Left ventricle myocardium inferior (tissue), 1 donor: ENCODE data around the gene ESD. TPM values are rescaled to one million over a fixed set of nuclear protein-coding genes. Genes with fewer than 3 reads are reported as not detected.
"Not testable (repeated sequence)": the region's sequence is repeated elsewhere in the genome, so short reads cannot be mapped to it uniquely, and the experiment has no call there.

Experiments
- DNase-seq: peaks from one replicate; pipeline ENCODE4 v3.0.0-alpha.2; 2020
- H3K27ac ChIP-seq: fragments of 200-600 bp; replicated peaks from 2 replicates; pipeline ENCODE4 v1.8.0; 2021
- H3K27me3 ChIP-seq: fragments of 200-600 bp; 2 replicates; pipeline ENCODE4 v1.8.0; 2021; ENCODE audit warnings: low read depth
- H3K36me3 ChIP-seq: fragments of 200-600 bp; 2 replicates; pipeline ENCODE4 v1.8.0; 2021
- H3K4me1 ChIP-seq: fragments of 200-600 bp; 2 replicates; pipeline ENCODE4 v1.8.0; 2021
- H3K4me3 ChIP-seq: fragments of 200-600 bp; 2 replicates; pipeline ENCODE4 v1.8.0; 2021; ENCODE audit warnings: mild to moderate bottlenecking, moderate library complexity
- H3K9me3 ChIP-seq: fragments of 200-600 bp; replicated peaks from 2 replicates; pipeline ENCODE4 v1.8.0; 2021
- intact Hi-C: fragments of 100-400 bp; cut with micrococcal nuclease; formaldehyde crosslinking; loops from one replicate; pipeline ENCODE4 v1.11.0; 2022
- total RNA-seq: library from RNA; stranded (reverse); fragmentation: NEBNext Ultra II Directional; extraction: Animal tissue kit (Norgen Biotek cat#: 25700); gene quantifications from one replicate; pipeline ENCODE4 v1.2.1, GENCODE V29; 2021
- TF ChIP-seq, protein P1 (sequence below): fragments of 200-600 bp; IDR thresholded peaks from 2 replicates; pipeline ENCODE4 v1.8.0; 2021; ENCODE audit warnings: antibody characterized with exemption, mild to moderate bottlenecking, borderline replicate concordance
- donor health status: DM: no; HTN: yes; CAD: no; lungs with severe emphysema.

Gene ESD
- total RNA-seq, 1 donor from 2014 or later = 98.5 TPM

DNA sequence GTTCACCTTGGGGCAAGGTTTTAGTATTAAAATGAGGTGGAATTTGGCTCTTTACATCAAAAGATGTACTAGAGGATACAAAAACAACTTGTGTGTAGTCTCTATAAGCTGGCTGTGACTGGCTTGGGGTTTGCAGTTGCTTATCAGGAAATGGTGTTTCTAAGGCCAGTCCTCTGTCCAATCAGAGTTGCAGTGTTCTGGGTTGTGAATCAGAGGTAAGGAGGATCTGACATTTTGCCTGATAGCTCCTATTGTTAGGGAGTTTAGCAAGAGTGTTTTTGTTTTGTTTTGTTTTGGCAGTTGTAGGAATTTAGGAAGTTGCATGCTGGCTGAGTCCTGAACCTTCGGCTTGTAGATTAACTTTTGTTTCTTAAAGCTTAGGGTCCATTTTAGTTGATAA lies 20.1 kb upstream of the ESD start:
- no peak overlapping the region for H3K27ac ChIP-seq
- H3K4me3 ChIP-seq = no peak overlapping the region
- intact Hi-C loops = no loop called here
- DNase-seq = no peak
- TF ChIP-seq, protein P1, sequence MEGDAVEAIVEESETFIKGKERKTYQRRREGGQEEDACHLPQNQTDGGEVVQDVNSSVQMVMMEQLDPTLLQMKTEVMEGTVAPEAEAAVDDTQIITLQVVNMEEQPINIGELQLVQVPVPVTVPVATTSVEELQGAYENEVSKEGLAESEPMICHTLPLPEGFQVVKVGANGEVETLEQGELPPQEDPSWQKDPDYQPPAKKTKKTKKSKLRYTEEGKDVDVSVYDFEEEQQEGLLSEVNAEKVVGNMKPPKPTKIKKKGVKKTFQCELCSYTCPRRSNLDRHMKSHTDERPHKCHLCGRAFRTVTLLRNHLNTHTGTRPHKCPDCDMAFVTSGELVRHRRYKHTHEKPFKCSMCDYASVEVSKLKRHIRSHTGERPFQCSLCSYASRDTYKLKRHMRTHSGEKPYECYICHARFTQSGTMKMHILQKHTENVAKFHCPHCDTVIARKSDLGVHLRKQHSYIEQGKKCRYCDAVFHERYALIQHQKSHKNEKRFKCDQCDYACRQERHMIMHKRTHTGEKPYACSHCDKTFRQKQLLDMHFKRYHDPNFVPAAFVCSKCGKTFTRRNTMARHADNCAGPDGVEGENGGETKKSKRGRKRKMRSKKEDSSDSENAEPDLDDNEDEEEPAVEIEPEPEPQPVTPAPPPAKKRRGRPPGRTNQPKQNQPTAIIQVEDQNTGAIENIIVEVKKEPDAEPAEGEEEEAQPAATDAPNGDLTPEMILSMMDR = no peak
- H3K27me3 ChIP-seq = no peaks in the 10 kb centered on the region
- H3K4me1 ChIP-seq = peaks cover 4% of the 10 kb centered on the region
- peaks cover 10% of the 10 kb centered on the region for H3K9me3 ChIP-seq
- H3K36me3 ChIP-seq = no peaks in the 10 kb centered on the region

DNA sequence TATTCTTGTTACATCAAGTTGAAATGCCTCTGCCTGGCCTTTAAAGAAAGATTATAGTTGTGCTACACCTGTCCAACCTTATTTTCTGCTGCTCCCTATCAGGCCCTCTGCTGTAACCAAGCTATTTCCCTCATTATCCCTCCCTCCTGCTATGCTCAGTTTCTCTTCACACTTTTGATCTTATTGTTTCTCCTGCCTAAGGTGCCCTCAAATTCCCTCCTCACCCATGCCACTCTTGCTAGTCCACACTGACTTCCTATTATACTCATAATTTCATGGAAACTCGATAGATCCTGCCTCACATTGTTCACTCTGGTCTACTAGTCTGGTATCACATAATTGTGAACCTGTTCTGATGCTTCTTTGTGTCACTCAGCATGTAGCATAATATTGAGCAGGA lies 19.4 kb upstream of the ESD start:
- Histone ChIP-seq H3K4me3 (no peak overlapping the region), H3K4me1 (peaks cover 4% of the 10 kb centered on the region), H3K27ac (no peak overlapping the region), H3K27me3 (no peaks in the 10 kb centered on the region), H3K9me3 (peaks cover 18% of the 10 kb centered on the region), H3K36me3 (no peaks in the 10 kb centered on the region)
- no peak for DNase-seq
- intact Hi-C loops = no loop called here
- TF ChIP-seq, protein P1 = no peak

DNA sequence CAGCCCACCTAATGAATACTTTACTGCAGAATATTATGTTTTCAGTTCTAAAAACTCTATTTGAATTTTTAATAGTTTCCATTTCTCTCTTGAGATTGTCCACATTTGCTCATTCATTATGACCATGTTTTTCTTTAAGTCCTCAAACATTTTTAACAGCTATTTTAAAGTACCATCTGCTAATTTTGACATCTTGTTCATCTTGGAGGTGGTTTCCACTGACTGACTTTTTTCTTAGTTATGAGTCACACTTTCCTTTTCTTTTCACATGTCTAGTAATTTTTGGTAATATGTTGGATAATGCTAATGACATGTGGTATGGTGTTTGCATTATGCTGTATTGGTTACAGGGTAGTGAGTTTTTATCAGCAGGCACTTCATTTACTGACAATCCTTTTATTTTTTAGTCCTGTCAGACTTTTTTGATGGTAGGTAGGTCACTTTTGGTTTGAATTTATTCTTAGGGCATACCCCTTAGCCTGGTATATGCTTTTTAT lies 15.4 kb upstream of the ESD start:
- intact Hi-C loops = no loop called here
- TF ChIP-seq, protein P1 = no peak

DNA sequence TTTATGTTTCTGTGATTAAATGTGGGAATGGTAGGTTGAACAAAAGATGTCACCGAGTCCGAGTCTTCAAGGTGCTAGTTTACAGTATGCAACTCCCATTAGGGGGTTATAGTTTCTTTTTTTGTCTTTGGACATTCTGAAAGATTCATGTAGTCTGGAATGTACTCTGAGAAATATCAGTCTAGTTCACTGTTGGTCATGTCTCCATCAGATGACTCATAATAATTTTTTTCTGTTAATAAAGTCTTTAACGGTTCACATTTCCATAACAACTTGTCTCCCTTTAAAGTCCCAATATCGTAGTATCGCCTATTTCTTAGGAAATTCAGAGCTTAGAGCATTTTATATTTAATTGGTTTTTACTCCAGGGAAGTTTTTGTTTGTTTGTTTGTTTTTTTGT lies 13.5 kb upstream of the ESD start:
- TF ChIP-seq, protein P1 = no peak
- Histone ChIP-seq H3K27me3 (peaks cover 9% of the 10 kb centered on the region), H3K4me3 (no peak overlapping the region), H3K9me3 (peaks cover 22% of the 10 kb centered on the region), H3K4me1 (no peaks in the 10 kb centered on the region), H3K27ac (no peak overlapping the region), H3K36me3 (no peaks in the 10 kb centered on the region)
- no peak for DNase-seq
- intact Hi-C loops = no loop called here

More for the DNA sequence above, 15.4 kb upstream of the ESD start:
- no peak for DNase-seq
- no peaks in the 10 kb centered on the region for H3K36me3 ChIP-seq
- H3K4me3 ChIP-seq = no peak overlapping the region
- H3K4me1 ChIP-seq = peaks cover 4% of the 10 kb centered on the region
- no peak overlapping the region for H3K27ac ChIP-seq
- H3K9me3 ChIP-seq = peaks cover 22% of the 10 kb centered on the region
- H3K27me3 ChIP-seq = peaks cover 9% of the 10 kb centered on the region

DNA sequence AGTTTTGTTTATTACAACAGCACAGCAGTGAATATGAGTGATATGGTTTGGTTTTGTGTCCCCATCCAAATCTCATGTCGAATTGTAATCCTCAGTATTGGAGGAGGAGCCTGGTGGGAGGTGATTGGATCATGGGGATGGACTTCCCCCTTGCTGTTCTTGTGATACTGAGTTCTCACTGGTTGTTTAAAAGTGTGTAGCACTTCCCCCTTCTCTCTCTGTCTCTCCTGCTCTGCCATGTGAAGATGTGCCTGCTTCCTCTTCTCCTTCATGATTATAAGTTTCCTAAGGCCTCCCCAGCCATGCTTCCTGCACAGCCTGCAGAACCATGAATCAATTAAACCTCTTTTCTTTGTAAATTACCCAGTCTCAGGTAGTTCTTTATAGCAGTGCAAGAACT lies 8.0 kb upstream of the ESD start:
- H3K36me3 ChIP-seq, H3K27me3 ChIP-seq, H3K9me3 ChIP-seq, intact Hi-C loops, H3K4me1 ChIP-seq, DNase-seq, H3K4me3 ChIP-seq, H3K27ac ChIP-seq: not testable (repeated sequence)

DNA sequence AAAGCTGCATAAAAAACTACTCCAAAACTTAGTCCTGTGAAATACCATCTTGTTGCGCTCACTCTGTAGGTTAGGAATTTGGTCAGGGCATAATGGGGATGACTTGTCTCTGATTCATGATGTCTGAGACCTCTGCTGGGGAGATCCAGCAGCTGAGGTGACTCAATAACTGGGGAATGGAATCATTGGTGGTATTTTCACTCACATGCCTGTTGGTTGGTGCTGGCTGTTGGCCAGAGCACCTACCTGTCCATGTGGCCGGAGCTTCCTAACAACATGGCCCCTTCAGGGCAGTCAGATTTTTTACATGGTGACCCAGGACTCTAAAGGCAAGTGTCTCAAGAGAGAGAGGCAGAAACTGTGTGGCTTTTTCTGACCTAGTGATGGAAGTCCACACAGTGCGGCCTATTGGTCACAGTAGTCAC lies 7.4 kb upstream of the ESD start:
- Histone ChIP-seq H3K9me3 (no peaks in the 10 kb centered on the region), H3K4me1 (no peaks in the 10 kb centered on the region), H3K27me3 (peaks cover 8% of the 10 kb centered on the region), H3K4me3 (no peak overlapping the region), H3K27ac (no peak overlapping the region), H3K36me3 (no peaks in the 10 kb centered on the region)
- intact Hi-C loops = no loop called here
- no peak for DNase-seq
- TF ChIP-seq, protein P1 = no peak
